Nephron progenitor cell (in vitro differentiated cells): Measurements from ENCODE around the gene SDK1.

Experiments used
- DNase-seq: peaks from one replicate; pipeline ENCODE4 v3.0.0; 2021
- H3K27ac Mint-ChIP-seq: 2 replicates; pipeline ENCODE4 v1.8.0; 2021; ENCODE audit warnings: mild to moderate bottlenecking, moderate library complexity, mixed read lengths
- H3K27me3 Mint-ChIP-seq: 2 replicates; pipeline ENCODE4 v1.8.0; 2021; ENCODE audit warnings: mild to moderate bottlenecking, low read depth, mixed read lengths; ENCODE audit not compliant: poor library complexity
- H3K36me3 Mint-ChIP-seq: 2 replicates; pipeline ENCODE4 v1.8.0; 2021; ENCODE audit warnings: low read depth, mixed read lengths
- H3K4me1 Mint-ChIP-seq: 2 replicates; pipeline ENCODE4 v1.8.0; 2021; ENCODE audit warnings: mixed read lengths
- H3K4me3 Mint-ChIP-seq: 2 replicates; pipeline ENCODE4 v1.8.0; 2021; ENCODE audit warnings: mild to moderate bottlenecking, moderate library complexity, mixed read lengths
- H3K9me3 Mint-ChIP-seq: 2 replicates; pipeline ENCODE4 v1.8.0; 2021; ENCODE audit warnings: mild to moderate bottlenecking, moderate library complexity, mixed read lengths
- TF ChIP-seq, protein P1 (sequence below): fragments of 200-600 bp; sonication (generic); IDR thresholded peaks from 2 replicates; pipeline ENCODE4 v1.5.0; 2021; ENCODE audit warnings: antibody characterized with exemption

Gene SDK1

DNA sequence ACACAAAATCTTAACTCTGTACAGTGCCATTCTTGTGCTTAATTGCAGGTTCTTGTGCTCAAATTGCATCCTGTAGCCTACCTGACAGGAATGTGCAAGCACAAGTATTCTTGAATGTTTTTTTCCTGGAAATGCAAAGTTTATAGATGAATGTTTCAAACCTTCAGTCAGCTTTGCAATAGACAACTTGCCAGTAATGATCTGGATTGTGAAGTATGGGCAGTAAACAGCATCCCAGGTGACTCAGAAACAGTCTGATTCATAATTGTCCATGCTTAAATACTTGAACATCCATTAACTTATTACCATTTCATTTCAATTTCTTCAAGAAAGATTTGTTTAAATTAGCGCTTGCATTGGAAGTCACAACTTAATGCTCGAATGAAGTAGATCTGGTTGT, 347.2 kb downstream of the SDK1 start:
- Mint-ChIP-seq H3K4me1 (no peaks in the 10 kb centered on the region), H3K27ac (no peak overlapping the region), H3K27me3 (peaks cover 4% of the 10 kb centered on the region), H3K36me3 (peaks cover 5% of the 10 kb centered on the region), H3K9me3 (no peaks in the 10 kb centered on the region), H3K4me3 (no peak overlapping the region)
- TF ChIP-seq, protein P1, sequence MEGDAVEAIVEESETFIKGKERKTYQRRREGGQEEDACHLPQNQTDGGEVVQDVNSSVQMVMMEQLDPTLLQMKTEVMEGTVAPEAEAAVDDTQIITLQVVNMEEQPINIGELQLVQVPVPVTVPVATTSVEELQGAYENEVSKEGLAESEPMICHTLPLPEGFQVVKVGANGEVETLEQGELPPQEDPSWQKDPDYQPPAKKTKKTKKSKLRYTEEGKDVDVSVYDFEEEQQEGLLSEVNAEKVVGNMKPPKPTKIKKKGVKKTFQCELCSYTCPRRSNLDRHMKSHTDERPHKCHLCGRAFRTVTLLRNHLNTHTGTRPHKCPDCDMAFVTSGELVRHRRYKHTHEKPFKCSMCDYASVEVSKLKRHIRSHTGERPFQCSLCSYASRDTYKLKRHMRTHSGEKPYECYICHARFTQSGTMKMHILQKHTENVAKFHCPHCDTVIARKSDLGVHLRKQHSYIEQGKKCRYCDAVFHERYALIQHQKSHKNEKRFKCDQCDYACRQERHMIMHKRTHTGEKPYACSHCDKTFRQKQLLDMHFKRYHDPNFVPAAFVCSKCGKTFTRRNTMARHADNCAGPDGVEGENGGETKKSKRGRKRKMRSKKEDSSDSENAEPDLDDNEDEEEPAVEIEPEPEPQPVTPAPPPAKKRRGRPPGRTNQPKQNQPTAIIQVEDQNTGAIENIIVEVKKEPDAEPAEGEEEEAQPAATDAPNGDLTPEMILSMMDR = no peak
- DNase-seq = no peak

- DNase-seq = no peak
- no peaks in the 10 kb centered on the region for H3K9me3 Mint-ChIP-seq
- H3K4me1 Mint-ChIP-seq = no peaks in the 10 kb centered on the region
- no peak overlapping the region for H3K4me3 Mint-ChIP-seq
- TF ChIP-seq, protein P1 = no peak
- peaks cover 4% of the 10 kb centered on the region for H3K27me3 Mint-ChIP-seq
- H3K36me3 Mint-ChIP-seq = peaks cover 4% of the 10 kb centered on the region
- no peak overlapping the region for H3K27ac Mint-ChIP-seq
Measured at GRCh38 chr7:3649250-3649649, 348.2 kb downstream of the SDK1 start.

DNA sequence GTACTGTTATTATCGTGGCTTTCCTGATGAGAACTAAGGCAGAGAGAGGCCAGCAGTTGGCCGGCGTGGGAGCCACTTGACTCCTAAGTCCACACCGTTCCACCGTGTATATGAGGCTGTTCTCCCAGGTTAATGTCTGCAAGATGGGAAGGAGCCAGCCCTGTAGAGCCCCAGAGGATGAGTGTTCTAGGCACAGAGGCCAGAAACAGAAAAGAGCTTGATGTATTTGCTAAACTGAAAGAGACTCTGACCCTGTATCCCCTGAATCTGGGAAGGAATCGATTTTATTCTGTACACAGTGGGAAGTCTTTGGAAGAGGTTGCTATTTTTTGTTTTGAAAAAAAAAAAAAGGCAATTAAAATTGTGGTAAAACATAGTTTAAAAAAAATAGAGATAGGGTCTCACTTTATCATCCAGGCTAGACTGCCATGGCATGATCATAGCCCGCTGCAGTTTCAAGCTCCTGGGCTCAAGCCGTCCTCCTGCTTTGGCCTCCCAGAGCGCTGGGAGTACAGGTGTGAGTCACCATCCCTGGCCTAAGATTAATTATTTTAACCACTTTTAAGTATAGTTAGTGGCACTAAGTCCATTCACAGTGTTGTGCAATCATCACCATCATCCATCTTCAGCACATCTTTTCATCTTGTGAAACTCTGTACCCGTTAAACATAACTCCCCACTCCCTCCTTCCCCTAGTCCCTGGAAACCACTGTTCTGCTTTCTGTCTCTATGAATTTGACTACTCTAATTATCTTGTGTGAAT, 348.8 kb downstream of the SDK1 start:
- Mint-ChIP-seq H3K9me3 (no peaks in the 10 kb centered on the region), H3K4me3 (no peak overlapping the region), H3K27me3 (peaks cover 4% of the 10 kb centered on the region), H3K27ac (no peak overlapping the region), H3K36me3 (peaks cover 4% of the 10 kb centered on the region), H3K4me1 (no peaks in the 10 kb centered on the region)
- TF ChIP-seq, protein P1 = no peak
- no peak for DNase-seq

DNA sequence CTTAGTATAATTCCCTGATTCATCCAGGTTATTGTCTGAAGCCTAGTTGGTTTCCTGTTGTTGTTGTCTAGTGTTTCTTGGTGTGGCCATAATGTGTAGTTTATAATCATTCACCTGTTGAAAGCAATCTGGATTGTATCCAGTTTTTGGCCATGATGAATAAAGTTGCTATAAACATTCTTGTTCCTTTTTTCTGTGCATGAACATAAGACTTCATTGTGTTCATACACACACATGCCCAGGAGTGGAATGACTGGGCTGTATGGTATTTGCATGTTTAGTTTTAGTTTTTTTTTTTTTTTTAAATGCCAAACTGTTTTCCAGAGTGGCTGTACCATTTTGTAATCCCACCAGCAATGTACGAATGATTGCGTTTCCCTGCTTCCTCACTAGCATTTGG, 349.8 kb downstream of the SDK1 start:
- peaks cover 4% of the 10 kb centered on the region for H3K27me3 Mint-ChIP-seq

DNA sequence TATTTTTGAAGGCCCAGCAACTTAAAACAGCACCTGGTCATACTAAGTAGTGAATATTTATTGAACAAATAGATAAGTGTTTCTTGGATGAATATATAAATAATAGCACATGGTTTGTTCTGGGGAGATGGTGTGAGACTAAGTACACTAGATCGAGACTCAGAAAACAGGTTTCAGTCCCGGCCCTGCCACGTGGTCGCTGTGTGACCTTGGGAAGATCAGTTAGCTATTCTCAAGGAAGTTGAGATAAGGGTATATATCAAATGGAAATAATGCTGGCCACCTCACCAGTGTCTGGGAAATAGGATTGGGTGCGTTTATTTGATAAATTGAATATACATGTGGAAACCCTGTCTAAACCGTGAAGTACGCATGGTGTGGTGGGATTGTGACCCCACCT, 354.6 kb downstream of the SDK1 start:
- Mint-ChIP-seq H3K27me3 (peaks cover 4% of the 10 kb centered on the region), H3K4me3 (no peak overlapping the region), H3K4me1 (peaks cover 11% of the 10 kb centered on the region), H3K9me3 (no peaks in the 10 kb centered on the region), H3K36me3 (peaks cover 4% of the 10 kb centered on the region), H3K27ac (no peak overlapping the region)
- TF ChIP-seq, protein P1 = no peak
- no peak for DNase-seq

More for the DNA sequence above, 349.8 kb downstream of the SDK1 start:
- no peak for DNase-seq
- no peak overlapping the region for H3K27ac Mint-ChIP-seq
- TF ChIP-seq, protein P1 = no peak
- H3K4me3 Mint-ChIP-seq = no peak overlapping the region
- H3K4me1 Mint-ChIP-seq = no peaks in the 10 kb centered on the region
- no peaks in the 10 kb centered on the region for H3K9me3 Mint-ChIP-seq
- peaks cover 4% of the 10 kb centered on the region for H3K36me3 Mint-ChIP-seq

DNA sequence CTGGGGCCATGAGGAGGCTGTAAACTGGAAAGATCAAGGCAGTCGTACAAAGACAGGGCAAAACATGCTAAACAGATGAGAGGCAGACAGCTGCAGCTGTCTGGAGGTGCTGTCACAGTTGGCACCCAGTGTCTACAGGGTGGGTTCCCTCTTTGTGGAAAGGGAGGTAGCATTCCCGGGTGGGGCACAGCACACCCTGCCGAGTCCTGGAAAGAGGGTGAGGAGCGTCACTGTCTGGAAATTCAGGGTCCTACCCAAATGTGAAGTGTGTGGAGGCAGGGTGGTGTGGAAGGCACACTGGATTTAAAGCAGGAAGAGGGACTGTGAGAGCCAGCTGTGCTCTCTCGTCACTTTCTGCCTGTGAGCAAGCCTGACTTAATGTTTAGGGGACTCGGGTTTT, 356.2 kb downstream of the SDK1 start:
- no peaks in the 10 kb centered on the region for H3K9me3 Mint-ChIP-seq
- H3K4me3 Mint-ChIP-seq = no peak overlapping the region
- TF ChIP-seq, protein P1 = no peak
- DNase-seq = no peak
- no peaks in the 10 kb centered on the region for H3K27me3 Mint-ChIP-seq
- H3K36me3 Mint-ChIP-seq = no peaks in the 10 kb centered on the region
- no peak overlapping the region for H3K27ac Mint-ChIP-seq
- H3K4me1 Mint-ChIP-seq = peaks cover 11% of the 10 kb centered on the region
